ENCODE data around the gene PRSS1.
"Not testable (repeated sequence)": the region's sequence is repeated elsewhere in the genome, so short reads cannot be mapped to it uniquely, and the experiment has no call there.

PRSS1 gene

GRCh38 chr7:142754681-142755575 lies 5.7 kb downstream of the PRSS1 start:
- no peaks in the 10 kb centered on the region for H3K27me3 ChIP-seq (ENCODE audit: insufficient read depth, low read depth)
- no peak overlapping the region for H3K27ac ChIP-seq

GRCh38 chr7:142758312-142758711 lies 9.0 kb downstream of the PRSS1 start:
- not testable (repeated sequence) for H3K36me3 ChIP-seq (ENCODE audit: insufficient read depth); H3K4me1 ChIP-seq (ENCODE audit: low read depth, poor library complexity, severe bottlenecking); H2AFZ ChIP-seq (ENCODE audit: low read depth); H4K20me1 ChIP-seq (ENCODE audit: insufficient read depth); H3K4me3 ChIP-seq (IDR thresholded peaks at IDR 0.05; ENCODE audit: insufficient read depth, low read depth, low read length); H3K4me2 ChIP-seq; H3K9ac ChIP-seq; H3K27ac ChIP-seq; H3K27me3 ChIP-seq (ENCODE audit: insufficient read depth, low read depth); H3K79me2 ChIP-seq (ENCODE audit: insufficient read depth, low read depth)

More at GRCh38 chr7:142754681-142755575, 5.7 kb downstream of the PRSS1 start:
- Histone ChIP-seq H3K4me1 (ENCODE audit: low read depth, poor library complexity, severe bottlenecking) (no peaks in the 10 kb centered on the region), H2AFZ (ENCODE audit: low read depth) (no peak overlapping the region), H3K79me2 (ENCODE audit: insufficient read depth, low read depth) (no peaks in the 10 kb centered on the region), H4K20me1 (ENCODE audit: insufficient read depth) (no peaks in the 10 kb centered on the region), H3K4me3 (IDR thresholded peaks at IDR 0.05; ENCODE audit: insufficient read depth, low read depth, low read length) (no peak overlapping the region), H3K4me2 (no peak overlapping the region), H3K36me3 (ENCODE audit: insufficient read depth) (no peaks in the 10 kb centered on the region), H3K9ac (no peak overlapping the region)
- TF ChIP-seq CTCF (conservative IDR thresholded peaks at IDR 0.05; ENCODE audit: low read depth, low read length) = no peak

GRCh38 chr7:142759433-142759832 lies 10.2 kb downstream of the PRSS1 start:
- Histone ChIP-seq H4K20me1 (ENCODE audit: insufficient read depth) (no peaks in the 10 kb centered on the region), H3K4me3 (IDR thresholded peaks at IDR 0.05; ENCODE audit: insufficient read depth, low read depth, low read length) (no peak overlapping the region), H3K27me3 (ENCODE audit: insufficient read depth, low read depth) (no peaks in the 10 kb centered on the region), H3K79me2 (ENCODE audit: insufficient read depth, low read depth) (no peaks in the 10 kb centered on the region), H3K27ac (no peak overlapping the region), H3K4me1 (ENCODE audit: low read depth, poor library complexity, severe bottlenecking) (no peaks in the 10 kb centered on the region), H3K4me2 (no peak overlapping the region), H3K36me3 (ENCODE audit: insufficient read depth) (no peaks in the 10 kb centered on the region), H3K9ac (no peak overlapping the region), H2AFZ (ENCODE audit: low read depth) (no peak overlapping the region)
- TF ChIP-seq CTCF (conservative IDR thresholded peaks at IDR 0.05; ENCODE audit: low read depth, low read length) = no peak

GRCh38 chr7:142760071-142760642 lies 10.9 kb downstream of the PRSS1 start:
- no peaks in the 10 kb centered on the region for H3K4me1 ChIP-seq (ENCODE audit: low read depth, poor library complexity, severe bottlenecking)
- H3K4me2 ChIP-seq = no peak overlapping the region
- H3K4me3 ChIP-seq (IDR thresholded peaks at IDR 0.05; ENCODE audit: insufficient read depth, low read depth, low read length) = no peak overlapping the region
- no peaks in the 10 kb centered on the region for H3K79me2 ChIP-seq (ENCODE audit: insufficient read depth, low read depth)
- no peaks in the 10 kb centered on the region for H3K36me3 ChIP-seq (ENCODE audit: insufficient read depth)
- no peak overlapping the region for H2AFZ ChIP-seq (ENCODE audit: low read depth)
- H3K27me3 ChIP-seq (ENCODE audit: insufficient read depth, low read depth) = no peaks in the 10 kb centered on the region
- no peak for TF ChIP-seq CTCF (conservative IDR thresholded peaks at IDR 0.05; ENCODE audit: low read depth, low read length)
- no peaks in the 10 kb centered on the region for H4K20me1 ChIP-seq (ENCODE audit: insufficient read depth)
- no peak overlapping the region for H3K9ac ChIP-seq
- H3K27ac ChIP-seq = no peak overlapping the region

- not testable (repeated sequence) for H3K36me3 ChIP-seq (ENCODE audit: insufficient read depth); H3K27me3 ChIP-seq (ENCODE audit: insufficient read depth, low read depth); H3K4me1 ChIP-seq (ENCODE audit: low read depth, poor library complexity, severe bottlenecking); H3K4me2 ChIP-seq; H3K9ac ChIP-seq; H3K4me3 ChIP-seq (IDR thresholded peaks at IDR 0.05; ENCODE audit: insufficient read depth, low read depth, low read length); H3K79me2 ChIP-seq (ENCODE audit: insufficient read depth, low read depth); H4K20me1 ChIP-seq (ENCODE audit: insufficient read depth); H2AFZ ChIP-seq (ENCODE audit: low read depth); H3K27ac ChIP-seq
These were observed 12.3 kb downstream of the PRSS1 start for GRCh38 chr7:142761606-142762005.

Measured in KMS-11 (cell line).